BLaER1 (cell line): ENCODE data around the gene GUCY2F.

ENCODE experiments used
- H3K27ac ChIP-seq: shearing (Covaris generic); formaldehyde crosslinking; 2 replicates; pipeline ENCODE4 v1.8.1; 2022
- H3K27me3 ChIP-seq: shearing (Covaris generic); formaldehyde crosslinking; 2 replicates; pipeline ENCODE4 v1.8.1; 2022
- H3K36me3 ChIP-seq: shearing (Covaris generic); formaldehyde crosslinking; 2 replicates; pipeline ENCODE4 v1.8.1; 2022
- H3K4me1 ChIP-seq: shearing (Covaris generic); formaldehyde crosslinking; 2 replicates; pipeline ENCODE4 v1.8.1; 2022
- H3K4me2 ChIP-seq: shearing (Covaris generic); formaldehyde crosslinking; 2 replicates; pipeline ENCODE4 v1.8.1; 2022
- H3K4me3 ChIP-seq: shearing (Covaris generic); formaldehyde crosslinking; 2 replicates; pipeline ENCODE4 v1.8.1; 2022
- H3K9ac ChIP-seq: shearing (Covaris generic); formaldehyde crosslinking; 2 replicates; pipeline ENCODE4 v1.8.1; 2022
- H3K9me3 ChIP-seq: shearing (Covaris generic); formaldehyde crosslinking; 2 replicates; pipeline ENCODE4 v1.8.1; 2022
- H4K20me1 ChIP-seq: shearing (Covaris generic); formaldehyde crosslinking; 2 replicates; pipeline ENCODE4 v1.8.1; 2022
- Cebpa-rat ChIP-seq: shearing (Covaris generic); IDR thresholded peaks from 2 replicates; pipeline ENCODE4 v1.8.1; 2022

GUCY2F gene

DNA sequence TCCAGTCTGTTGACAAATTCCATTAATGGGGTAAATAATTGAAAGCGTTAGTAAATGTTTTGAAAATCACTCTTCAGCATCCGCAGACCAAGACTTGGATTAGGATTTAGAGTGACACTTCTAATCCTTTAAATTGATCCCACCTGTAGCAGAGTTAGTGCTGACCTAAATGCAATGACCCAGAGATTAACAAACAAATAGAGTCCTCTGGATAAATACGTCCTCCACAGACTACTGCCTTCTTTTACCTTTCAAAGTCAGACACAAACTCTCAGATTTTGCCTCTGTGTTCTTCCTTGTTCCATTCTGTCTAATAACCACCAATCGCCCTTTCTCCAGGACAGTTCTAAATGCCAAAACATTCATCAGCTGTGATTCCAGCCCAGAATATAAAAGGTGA lies at the start of gene GUCY2F:
Gene GUCY2F (minus strand): TSS at position 101 of the 400 bp plus-strand sequence. CDS start 6,150 bp downstream, outside the sequence.
- no peak within 1 kb of the TSS for H3K27ac ChIP-seq
- H3K4me1 ChIP-seq = no peaks in the 10 kb centered on the region
- peaks cover 76% of the 10 kb centered on the region for H3K27me3 ChIP-seq
- no peaks in the 10 kb centered on the region for H3K36me3 ChIP-seq
- no peak for TF ChIP-seq Cebpa-rat
- H3K9ac ChIP-seq = no peak within 1 kb of the TSS
- H3K4me2 ChIP-seq = no peak within 1 kb of the TSS
- H3K9me3 ChIP-seq = no peaks in the 10 kb centered on the region
- no peak within 1 kb of the TSS for H3K4me3 ChIP-seq
- H4K20me1 ChIP-seq = no peaks in the 10 kb centered on the region

DNA sequence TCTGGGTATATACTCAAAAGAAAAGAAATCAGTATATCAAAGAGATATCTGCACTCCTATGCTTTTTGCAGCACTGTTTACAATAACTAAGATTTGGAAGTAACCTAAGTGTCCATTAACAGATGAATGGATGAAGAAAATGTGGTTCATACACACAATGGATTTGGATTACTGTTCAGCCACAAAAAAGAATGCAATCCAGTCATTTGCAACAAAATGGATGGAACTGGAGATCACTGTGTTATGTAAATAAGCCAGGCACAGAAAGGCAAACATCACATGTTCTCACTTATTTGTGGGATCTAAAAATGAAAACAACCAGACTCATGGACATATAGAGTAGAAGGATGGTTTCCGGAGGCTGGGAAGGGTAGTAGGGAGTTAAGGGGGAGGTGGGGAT lies 37.1 kb upstream of the GUCY2F start:
- Histone ChIP-seq H3K4me3 (no peak overlapping the region), H4K20me1 (no peaks in the 10 kb centered on the region), H3K36me3 (no peaks in the 10 kb centered on the region), H3K27ac (no peak overlapping the region), H3K4me2 (no peak overlapping the region), H3K4me1 (no peaks in the 10 kb centered on the region), H3K9me3 (no peaks in the 10 kb centered on the region), H3K9ac (no peak overlapping the region), H3K27me3 (peaks cover 38% of the 10 kb centered on the region)
- TF ChIP-seq Cebpa-rat = no peak

- Histone ChIP-seq H3K36me3 (no peaks in the 10 kb centered on the region), H4K20me1 (no peaks in the 10 kb centered on the region), H3K27me3 (peaks cover 53% of the 10 kb centered on the region), H3K4me3 (no peak overlapping the region), H3K27ac (no peak overlapping the region), H3K9ac (no peak overlapping the region), H3K4me1 (no peaks in the 10 kb centered on the region), H3K4me2 (no peak overlapping the region), H3K9me3 (no peaks in the 10 kb centered on the region)
- TF ChIP-seq Cebpa-rat = no peak
Observed at GRCh38 chrX:109511113-109511512, 29.2 kb upstream of the GUCY2F start.

- H3K4me1 ChIP-seq = no peaks in the 10 kb centered on the region
- no peak overlapping the region for H3K27ac ChIP-seq
- H3K36me3 ChIP-seq = no peaks in the 10 kb centered on the region
- H3K9ac ChIP-seq = no peak overlapping the region
- no peak overlapping the region for H3K4me2 ChIP-seq
- H3K27me3 ChIP-seq = peaks cover 58% of the 10 kb centered on the region
- no peak overlapping the region for H3K4me3 ChIP-seq
- TF ChIP-seq Cebpa-rat = no peak
- H4K20me1 ChIP-seq = no peaks in the 10 kb centered on the region
- no peaks in the 10 kb centered on the region for H3K9me3 ChIP-seq
Observed at GRCh38 chrX:109508915-109509314, 27.0 kb upstream of the GUCY2F start.

GRCh38 chrX:109501176-109501575 lies 19.3 kb upstream of the GUCY2F start:
- Histone ChIP-seq H3K9ac (no peak overlapping the region), H4K20me1 (no peaks in the 10 kb centered on the region; the same call in 1 of the 2 replicates), H3K9me3 (no peaks in the 10 kb centered on the region), H3K27ac (no peak overlapping the region), H3K4me2 (no peak overlapping the region), H3K36me3 (no peaks in the 10 kb centered on the region), H3K4me1 (no peaks in the 10 kb centered on the region), H3K4me3 (no peak overlapping the region), H3K27me3 (peaks cover 87% of the 10 kb centered on the region)
- no peak for TF ChIP-seq Cebpa-rat

DNA sequence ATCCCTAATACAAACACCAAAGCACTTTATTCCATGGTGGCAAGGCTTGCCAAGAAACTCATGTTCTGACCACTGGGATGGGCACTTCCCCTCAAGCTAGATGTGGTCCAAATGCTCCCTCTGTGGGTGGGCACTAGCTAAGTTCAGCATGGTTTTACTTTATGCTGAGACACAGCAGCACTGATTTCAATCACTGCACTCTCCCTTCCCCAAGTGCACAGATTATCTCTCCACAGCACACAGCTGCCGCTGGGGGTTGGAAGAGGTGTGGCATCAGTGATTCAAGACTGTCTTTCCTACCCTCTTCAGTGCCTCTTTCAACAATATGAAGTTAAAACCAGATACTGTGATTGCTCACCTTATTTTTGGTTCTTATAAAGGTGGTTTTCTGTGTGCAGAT lies 16.5 kb upstream of the GUCY2F start:
- H3K4me3 ChIP-seq = no peak overlapping the region
- H3K4me1 ChIP-seq = no peaks in the 10 kb centered on the region
- no peak overlapping the region for H3K9ac ChIP-seq
- H4K20me1 ChIP-seq = no peaks in the 10 kb centered on the region; the same call in 1 of the 2 replicates
- H3K36me3 ChIP-seq = no peaks in the 10 kb centered on the region
- H3K4me2 ChIP-seq = no peak overlapping the region
- H3K9me3 ChIP-seq = no peaks in the 10 kb centered on the region
- peaks cover 94% of the 10 kb centered on the region for H3K27me3 ChIP-seq
- no peak overlapping the region for H3K27ac ChIP-seq
- TF ChIP-seq Cebpa-rat = no peak

- Histone ChIP-seq H3K27ac (no peak overlapping the region), H3K4me3 (no peak overlapping the region), H4K20me1 (no peaks in the 10 kb centered on the region), H3K4me2 (no peak overlapping the region), H3K9me3 (no peaks in the 10 kb centered on the region), H3K9ac (no peak overlapping the region), H3K36me3 (no peaks in the 10 kb centered on the region), H3K27me3 (peaks cover 63% of the 10 kb centered on the region), H3K4me1 (peaks cover 6% of the 10 kb centered on the region; the same call in 1 of the 2 replicates)
- TF ChIP-seq Cebpa-rat = no peak
Observed at GRCh38 chrX:109489174-109489573, 7.3 kb upstream of the GUCY2F start.

DNA sequence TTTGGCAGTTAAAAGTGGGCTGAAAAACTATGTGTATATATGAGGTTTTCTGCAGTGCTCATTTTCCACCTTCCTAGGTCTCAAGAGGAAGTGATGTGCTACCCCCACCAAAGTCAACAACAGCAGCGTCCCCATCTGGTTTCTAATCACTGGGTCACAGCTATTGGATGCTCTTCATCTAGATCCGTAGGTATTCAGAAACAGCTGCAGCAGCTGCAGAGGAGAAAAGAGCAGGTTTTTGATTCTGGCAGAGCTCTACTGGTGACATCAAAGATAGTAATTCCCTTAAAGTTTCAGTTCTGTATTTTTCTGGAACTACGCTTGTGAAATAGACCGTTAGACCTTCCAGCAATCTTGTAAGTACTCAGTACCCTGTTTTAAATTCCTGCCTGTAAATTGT lies 5.8 kb upstream of the GUCY2F start:
- Histone ChIP-seq H3K4me1 (peaks cover 6% of the 10 kb centered on the region; the same call in 1 of the 2 replicates), H3K9me3 (no peaks in the 10 kb centered on the region), H3K4me3 (no peak overlapping the region), H3K36me3 (no peaks in the 10 kb centered on the region), H3K4me2 (no peak overlapping the region), H3K27me3 (peaks cover 61% of the 10 kb centered on the region), H3K27ac (no peak overlapping the region), H4K20me1 (no peaks in the 10 kb centered on the region), H3K9ac (no peak overlapping the region)
- TF ChIP-seq Cebpa-rat = no peak

- Histone ChIP-seq H3K9me3 (no peaks in the 10 kb centered on the region), H3K27ac (no peak overlapping the region), H3K27me3 (peaks cover 61% of the 10 kb centered on the region), H3K4me3 (no peak overlapping the region), H4K20me1 (no peaks in the 10 kb centered on the region), H3K4me2 (no peak overlapping the region), H3K36me3 (no peaks in the 10 kb centered on the region), H3K4me1 (peaks cover 6% of the 10 kb centered on the region; the same call in 1 of the 2 replicates), H3K9ac (no peak overlapping the region)
- TF ChIP-seq Cebpa-rat = no peak
Observed at GRCh38 chrX:109485470-109486340, 3.8 kb upstream of the GUCY2F start.

DNA sequence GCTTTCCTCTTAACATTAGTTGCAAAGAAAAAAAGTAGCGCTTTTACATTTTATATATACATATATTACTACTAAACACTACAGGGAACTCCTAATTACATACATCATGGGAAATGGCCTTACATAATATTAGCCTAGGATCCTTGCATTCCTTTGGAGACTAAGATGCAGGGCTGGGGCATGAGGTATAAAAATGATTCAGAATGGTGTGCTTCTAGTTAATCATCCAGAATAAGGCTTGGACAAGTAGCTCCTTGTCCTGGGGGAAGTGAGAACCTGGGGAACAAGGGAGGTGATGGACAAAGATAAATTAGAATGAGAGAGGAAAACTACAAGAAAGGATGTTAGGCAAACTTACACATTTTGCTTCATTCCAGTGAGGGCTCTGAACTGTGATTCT lies 3.0 kb upstream of the GUCY2F start:
- Histone ChIP-seq H3K4me2 (no peak overlapping the region), H3K27ac (no peak overlapping the region), H3K4me3 (no peak overlapping the region), H3K27me3 (peaks cover 68% of the 10 kb centered on the region), H4K20me1 (no peaks in the 10 kb centered on the region), H3K4me1 (peaks cover 6% of the 10 kb centered on the region; the same call in 1 of the 2 replicates), H3K9me3 (no peaks in the 10 kb centered on the region), H3K36me3 (no peaks in the 10 kb centered on the region), H3K9ac (no peak overlapping the region)
- TF ChIP-seq Cebpa-rat = no peak
